OCI-LY1 (cell line): ENCODE measurements around the gene GALNT18.

Experiments
- H2AFZ ChIP-seq: fragments of 200-600 bp; sonication (generic), shearing (Covaris generic); 2 replicates; pipeline ENCODE4 v1.6.0; 2014; ENCODE audit warnings: antibody characterized with exemption, mild to moderate bottlenecking, low read length
- H3F3A ChIP-seq: fragments of 200-600 bp; sonication (generic), shearing (Covaris generic); 2 replicates; pipeline ENCODE4 v1.6.0; 2014; ENCODE audit warnings: mild to moderate bottlenecking, antibody characterized with exemption, low read length, moderate library complexity; ENCODE audit not compliant: insufficient read depth
- H3K27ac ChIP-seq: fragments of 200-600 bp; sonication (generic); 2 replicates; pipeline ENCODE4 v1.5.1; 2014; ENCODE audit warnings: low read length, mixed run types, mild to moderate bottlenecking, low read depth; ENCODE audit not compliant: poor library complexity, severe bottlenecking
- H3K27me3 ChIP-seq: fragments of 200-600 bp; sonication (generic); 2 replicates; pipeline ENCODE4 v1.6.0; 2014; ENCODE audit warnings: antibody characterized with exemption, mild to moderate bottlenecking, low read length, moderate library complexity; ENCODE audit not compliant: insufficient read depth
- H3K36me3 ChIP-seq: fragments of 200-600 bp; sonication (generic); 2 replicates; pipeline ENCODE4 v1.6.1; 2014; ENCODE audit warnings: mild to moderate bottlenecking, antibody characterized with exemption, low read length, moderate library complexity, mixed read lengths; ENCODE audit not compliant: insufficient read depth
- H3K4me1 ChIP-seq: fragments of 200-600 bp; sonication (generic); 2 replicates; pipeline ENCODE4 v1.5.1; 2014; ENCODE audit warnings: mild to moderate bottlenecking, low read length, moderate library complexity; ENCODE audit not compliant: insufficient read depth, severe bottlenecking
- H3K4me2 ChIP-seq: fragments of 200-600 bp; sonication (generic), shearing (Covaris generic); 2 replicates; pipeline ENCODE4 v1.6.1; 2014; ENCODE audit warnings: low read length
- H3K4me3 ChIP-seq: fragments of 200-600 bp; sonication (generic); 2 replicates; pipeline ENCODE4 v1.5.1; 2014; ENCODE audit warnings: low read length, low read depth, mild to moderate bottlenecking, mixed read lengths; ENCODE audit not compliant: poor library complexity, severe bottlenecking
- H3K79me2 ChIP-seq: fragments of 200-600 bp; shearing (Covaris generic); 2 replicates; pipeline ENCODE4 v1.6.1; 2016; ENCODE audit warnings: mixed run types, low read length, mixed read lengths; ENCODE audit not compliant: insufficient read depth
- H3K9ac ChIP-seq: fragments of 200-600 bp; sonication (generic), shearing (Covaris generic); 2 replicates; pipeline ENCODE4 v1.6.1; 2014; ENCODE audit warnings: mild to moderate bottlenecking, low read length, mixed read lengths
- H3K9me2 ChIP-seq: fragments of 200-600 bp; sonication (generic), shearing (Covaris generic); 2 replicates; pipeline ENCODE4 v1.6.1; 2014; ENCODE audit warnings: low read depth, mild to moderate bottlenecking, low read length, mixed read lengths
- H3K9me3 ChIP-seq: fragments of 200-600 bp; shearing (Covaris generic); 2 replicates; pipeline ENCODE4 v1.6.1; 2014; ENCODE audit warnings: low read length, mixed read lengths
- H4K20me1 ChIP-seq: fragments of 200-600 bp; sonication (generic), shearing (Covaris generic); 2 replicates; pipeline ENCODE4 v1.6.0; 2016; ENCODE audit warnings: mild to moderate bottlenecking, low read length; ENCODE audit not compliant: insufficient read depth
- CTCF ChIP-seq: fragments of 200-600 bp; sonication (generic), shearing (Covaris generic); IDR thresholded peaks from 2 replicates; pipeline ENCODE4 v1.5.1; 2017; ENCODE audit warnings: mild to moderate bottlenecking, antibody characterized with exemption, low read length, moderate library complexity, mixed read lengths
- EZH2 ChIP-seq: fragments of 200-600 bp; sonication (generic), shearing (Covaris generic); IDR thresholded peaks from 2 replicates; pipeline ENCODE4 v1.8.0; 2017; ENCODE audit warnings: borderline replicate concordance, mixed run types, mild to moderate bottlenecking, antibody characterized with exemption, low read length, moderate library complexity, mixed read lengths

The GALNT18 gene

GRCh38 chr11:11291041-11292015 is 330.5 kb downstream of the GALNT18 start:
- H3K27me3 ChIP-seq, result peaks cover 5% of the 10 kb centered on the region; the same call in 1 of the 2 replicates
- H3K4me3 ChIP-seq, result no peak overlapping the region
- H3F3A ChIP-seq, result no peaks in the 10 kb centered on the region
- H4K20me1 ChIP-seq, result no peaks in the 10 kb centered on the region
- no peaks in the 10 kb centered on the region for H3K9me3 ChIP-seq
- H3K4me1 ChIP-seq, result no peaks in the 10 kb centered on the region
- no peak overlapping the region for H3K4me2 ChIP-seq
- H2AFZ ChIP-seq, result no peak overlapping the region
- H3K79me2 ChIP-seq, result no peaks in the 10 kb centered on the region
- H3K9me2 ChIP-seq, result no peaks in the 10 kb centered on the region
- no peak overlapping the region for H3K27ac ChIP-seq
- TF ChIP-seq CTCF (no peak), EZH2 (no peak)
- H3K9ac ChIP-seq, result no peak overlapping the region
- no peaks in the 10 kb centered on the region for H3K36me3 ChIP-seq

- Histone ChIP-seq H3K9ac (no peak overlapping the region), H3K9me2 (no peaks in the 10 kb centered on the region), H3K4me1 (no peaks in the 10 kb centered on the region), H3K27ac (no peak overlapping the region), H3K4me2 (no peak overlapping the region), H3K27me3 (peaks cover 5% of the 10 kb centered on the region; the same call in 1 of the 2 replicates), H3K9me3 (no peaks in the 10 kb centered on the region), H2AFZ (no peak overlapping the region), H3K4me3 (no peak overlapping the region), H3K36me3 (no peaks in the 10 kb centered on the region), H3K79me2 (no peaks in the 10 kb centered on the region), H4K20me1 (no peaks in the 10 kb centered on the region), H3F3A (no peaks in the 10 kb centered on the region)
- TF ChIP-seq CTCF, result no peak
- TF ChIP-seq EZH2, result no peak
Observed at GRCh38 chr11:11290354-11290753, 331.5 kb downstream of the GALNT18 start.

- H3K4me3 ChIP-seq, result no peak overlapping the region
- H3K9me3 ChIP-seq, result no peaks in the 10 kb centered on the region
- H2AFZ ChIP-seq, result no peak overlapping the region
- H3F3A ChIP-seq, result no peaks in the 10 kb centered on the region
- H3K9me2 ChIP-seq, result no peaks in the 10 kb centered on the region
- peaks cover 5% of the 10 kb centered on the region; the same call in 1 of the 2 replicates for H3K27me3 ChIP-seq
- no peaks in the 10 kb centered on the region for H3K36me3 ChIP-seq
- H4K20me1 ChIP-seq, result no peaks in the 10 kb centered on the region
- no peaks in the 10 kb centered on the region for H3K4me1 ChIP-seq
- H3K4me2 ChIP-seq, result no peak overlapping the region
- H3K27ac ChIP-seq, result no peak overlapping the region
- TF ChIP-seq CTCF, result no peak
- TF ChIP-seq EZH2, result no peak
- no peak overlapping the region for H3K9ac ChIP-seq
- no peaks in the 10 kb centered on the region for H3K79me2 ChIP-seq
Observed at GRCh38 chr11:11289669-11290068, 332.1 kb downstream of the GALNT18 start.
